GM21390 (cell line): Measurements from ENCODE around the gene SLC30A3.

Experiments used
- ATAC-seq: cut with Tn5 transposase; IDR thresholded peaks from one replicate; pipeline ENCODE4 v1.9.1; 2021; ENCODE audit not compliant: unreplicated experiment

SLC30A3 gene

DNA sequence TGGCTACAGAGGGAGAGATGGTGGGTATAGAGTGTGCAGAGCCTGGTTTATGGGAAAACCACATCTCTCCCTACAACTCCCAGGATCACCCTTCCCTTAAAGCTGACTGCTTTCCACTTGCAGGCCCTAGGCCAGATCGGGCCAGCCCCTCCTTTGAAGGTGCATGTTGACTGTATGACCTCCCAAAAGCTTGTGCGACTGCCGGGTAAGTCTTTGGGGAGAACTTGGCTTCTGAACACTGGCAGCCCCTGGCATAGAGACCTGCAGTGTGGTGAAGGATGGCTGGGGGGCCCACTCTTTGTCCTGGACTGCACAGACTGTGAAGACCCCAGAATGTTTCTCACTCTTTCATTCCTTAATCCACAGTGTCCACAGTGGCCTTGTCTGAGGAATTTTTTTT, 26.2 kb downstream of the SLC30A3 start:
- ATAC-seq = no peak

DNA sequence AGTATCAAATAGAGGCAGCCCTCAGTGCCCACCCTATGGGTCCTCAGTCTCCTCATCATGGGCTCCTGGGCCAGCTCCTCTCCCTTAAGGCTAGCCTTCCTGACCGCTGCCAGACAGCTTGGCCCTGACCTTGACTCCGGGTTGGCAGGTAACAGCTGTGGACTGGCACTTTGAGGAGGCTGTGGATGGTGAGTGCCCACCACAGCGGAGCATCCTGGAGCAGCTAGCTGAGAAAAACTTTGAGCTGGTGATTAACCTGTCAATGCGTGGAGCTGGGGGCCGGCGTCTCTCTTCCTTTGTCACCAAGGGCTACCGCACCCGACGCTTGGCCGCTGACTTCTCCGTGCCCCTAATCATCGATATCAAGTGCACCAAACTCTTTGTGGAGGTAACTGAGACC, 26.7 kb downstream of the SLC30A3 start:
- no peak for ATAC-seq

DNA sequence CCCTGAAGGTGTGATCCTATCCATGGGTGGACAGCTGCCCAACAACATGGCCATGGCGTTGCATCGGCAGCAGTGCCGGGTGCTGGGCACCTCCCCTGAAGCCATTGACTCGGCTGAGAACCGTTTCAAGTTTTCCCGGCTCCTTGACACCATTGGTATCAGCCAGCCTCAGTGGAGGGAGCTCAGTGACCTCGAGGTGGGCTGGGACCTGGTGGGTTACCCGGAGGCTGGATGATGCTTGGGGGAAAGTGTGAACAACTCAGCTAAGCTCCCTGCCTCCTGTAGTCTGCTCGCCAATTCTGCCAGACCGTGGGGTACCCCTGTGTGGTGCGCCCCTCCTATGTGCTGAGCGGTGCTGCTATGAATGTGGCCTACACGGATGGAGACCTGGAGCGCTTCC, 29.5 kb downstream of the SLC30A3 start:
- ATAC-seq = no peak

DNA sequence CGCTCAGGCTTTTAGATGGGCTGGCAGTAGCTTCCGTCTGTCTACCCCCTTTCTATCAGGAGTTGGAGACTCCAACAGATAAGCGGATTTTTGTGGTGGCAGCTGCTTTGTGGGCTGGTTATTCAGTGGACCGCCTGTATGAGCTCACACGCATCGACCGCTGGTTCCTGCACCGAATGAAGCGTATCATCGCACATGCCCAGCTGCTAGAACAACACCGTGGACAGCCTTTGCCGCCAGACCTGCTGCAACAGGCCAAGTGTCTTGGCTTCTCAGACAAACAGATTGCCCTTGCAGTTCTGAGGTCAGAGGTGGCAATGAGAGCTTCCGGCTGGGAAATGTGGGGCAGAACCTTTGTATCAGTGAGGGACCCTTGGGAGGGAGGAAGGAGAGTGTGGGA, 30.9 kb downstream of the SLC30A3 start:
- no peak for ATAC-seq

DNA sequence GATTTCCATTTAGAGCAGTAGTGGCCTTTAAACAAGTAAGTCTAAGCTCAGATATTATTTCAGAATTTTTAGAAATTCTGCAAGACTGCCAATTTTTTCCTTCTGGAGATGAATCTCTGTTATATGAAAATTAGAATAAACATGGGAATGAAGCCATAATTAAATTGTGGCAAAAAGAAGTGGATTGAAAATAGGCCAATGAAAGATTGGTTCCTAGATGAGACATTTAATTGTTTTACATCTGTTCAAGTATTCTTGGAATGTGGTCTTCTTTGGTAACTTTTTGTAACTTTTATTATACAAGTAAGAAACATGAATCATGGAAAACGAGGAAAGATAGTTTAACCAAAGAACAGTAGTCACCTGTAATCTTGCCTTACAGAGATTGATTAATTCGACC, 35.3 kb downstream of the SLC30A3 start:
- no peak for ATAC-seq

DNA sequence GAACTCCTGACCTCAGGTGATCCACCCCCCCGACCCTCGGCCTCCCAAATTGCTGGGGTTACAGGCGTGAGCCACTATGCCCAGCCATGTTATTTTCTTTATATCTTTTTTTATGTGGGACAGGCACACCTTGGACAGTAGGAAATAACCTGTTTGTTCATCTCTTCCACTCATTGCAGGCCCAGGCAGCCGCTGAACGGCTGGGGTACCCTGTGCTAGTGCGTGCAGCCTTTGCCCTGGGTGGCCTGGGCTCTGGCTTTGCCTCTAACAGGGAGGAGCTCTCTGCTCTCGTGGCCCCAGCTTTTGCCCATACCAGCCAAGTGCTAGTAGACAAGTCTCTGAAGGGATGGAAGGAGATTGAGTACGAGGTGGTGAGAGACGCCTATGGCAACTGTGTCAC, 37.3 kb downstream of the SLC30A3 start:
- no peak for ATAC-seq

DNA sequence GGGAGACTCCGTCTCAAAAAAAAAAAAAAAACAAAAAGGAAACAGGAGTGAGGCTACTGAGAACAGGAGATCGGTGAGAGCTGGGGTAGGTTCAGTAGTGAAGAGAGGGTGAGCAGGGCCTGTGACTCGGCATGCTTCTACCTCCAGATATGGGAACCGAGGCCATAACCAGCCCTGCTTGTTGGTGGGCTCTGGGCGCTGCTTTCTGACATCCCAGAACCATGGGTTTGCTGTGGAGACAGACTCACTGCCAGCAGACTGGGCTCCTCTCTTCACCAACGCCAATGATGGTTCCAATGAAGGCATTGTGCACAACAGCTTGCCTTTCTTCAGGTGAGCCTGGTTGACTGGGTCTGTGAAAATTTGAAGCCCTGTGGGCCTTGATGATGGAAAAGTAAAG, 39.4 kb downstream of the SLC30A3 start:
- no peak for ATAC-seq

DNA sequence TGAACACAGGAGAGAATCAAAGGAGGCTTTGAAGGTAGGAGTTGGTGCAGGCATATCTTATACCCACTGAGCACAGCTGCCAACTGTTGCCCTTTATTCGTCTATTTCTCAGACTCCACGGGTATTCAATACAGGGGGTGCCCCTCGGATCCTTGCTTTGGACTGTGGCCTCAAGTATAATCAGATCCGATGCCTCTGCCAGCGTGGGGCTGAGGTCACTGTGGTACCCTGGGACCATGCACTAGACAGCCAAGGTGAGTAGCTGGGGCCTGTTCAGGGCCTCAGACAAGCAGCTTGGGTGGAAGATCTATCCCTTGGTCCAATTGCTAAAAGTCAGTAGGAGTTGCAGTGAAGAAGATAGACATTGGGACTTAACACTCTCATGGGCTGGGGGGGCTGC, 40.4 kb downstream of the SLC30A3 start:
- ATAC-seq = no peak

DNA sequence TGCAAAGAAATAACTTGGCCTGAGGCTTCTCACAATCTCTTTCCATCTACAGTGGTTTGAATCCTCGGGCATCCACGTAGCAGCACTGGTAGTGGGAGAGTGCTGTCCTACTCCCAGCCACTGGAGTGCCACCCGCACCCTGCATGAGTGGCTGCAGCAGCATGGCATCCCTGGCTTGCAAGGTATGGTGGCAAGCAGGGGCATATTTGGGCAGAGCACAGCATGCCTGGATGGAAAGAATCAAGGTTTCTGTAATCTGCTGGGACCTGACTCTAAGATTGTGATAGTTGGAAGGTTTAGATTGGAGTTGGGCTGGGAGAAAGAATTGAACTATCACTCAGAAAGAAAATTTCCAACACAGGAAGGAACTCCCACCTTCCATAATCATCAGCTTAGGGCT, 41.7 kb downstream of the SLC30A3 start:
- ATAC-seq = no peak

DNA sequence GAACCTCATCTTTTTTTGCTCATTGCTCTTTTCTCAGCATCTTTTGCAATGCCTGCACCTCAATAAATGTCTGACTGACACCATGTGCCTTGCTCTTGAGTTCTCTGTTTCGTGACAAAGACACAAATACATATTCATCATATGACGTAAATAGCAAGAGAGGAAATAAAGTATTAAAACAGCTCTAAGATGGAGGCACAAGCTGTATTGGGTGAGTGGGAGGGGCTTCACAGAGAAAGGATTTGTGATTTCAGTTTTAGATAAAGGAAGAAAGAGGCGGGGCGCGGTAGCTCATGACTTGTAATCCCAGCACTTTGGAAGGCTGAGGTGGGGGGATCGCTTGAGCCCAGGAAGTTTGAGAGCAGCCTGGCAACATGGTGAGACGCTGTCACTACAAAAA, 42.8 kb downstream of the SLC30A3 start:
- no peak for ATAC-seq

DNA sequence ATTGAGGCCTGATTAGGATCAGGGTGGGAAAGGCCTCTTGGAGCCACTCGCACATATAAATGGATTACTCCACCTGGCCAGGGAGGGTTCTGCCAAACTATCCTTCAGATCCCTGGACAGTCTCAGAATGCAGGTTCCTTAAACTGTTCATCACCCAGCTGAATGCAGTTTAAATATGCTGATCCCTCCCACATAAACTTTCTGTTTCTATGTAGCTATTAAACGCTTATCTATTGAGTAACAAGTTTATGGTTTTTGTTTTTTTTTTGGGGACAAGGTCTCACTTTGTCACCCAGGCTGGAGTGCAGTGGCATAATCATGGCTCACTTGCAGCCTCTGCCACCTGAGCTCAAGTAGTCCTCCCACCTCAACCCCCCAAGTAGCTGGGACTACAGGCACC, 43.8 kb downstream of the SLC30A3 start:
- no peak for ATAC-seq

DNA sequence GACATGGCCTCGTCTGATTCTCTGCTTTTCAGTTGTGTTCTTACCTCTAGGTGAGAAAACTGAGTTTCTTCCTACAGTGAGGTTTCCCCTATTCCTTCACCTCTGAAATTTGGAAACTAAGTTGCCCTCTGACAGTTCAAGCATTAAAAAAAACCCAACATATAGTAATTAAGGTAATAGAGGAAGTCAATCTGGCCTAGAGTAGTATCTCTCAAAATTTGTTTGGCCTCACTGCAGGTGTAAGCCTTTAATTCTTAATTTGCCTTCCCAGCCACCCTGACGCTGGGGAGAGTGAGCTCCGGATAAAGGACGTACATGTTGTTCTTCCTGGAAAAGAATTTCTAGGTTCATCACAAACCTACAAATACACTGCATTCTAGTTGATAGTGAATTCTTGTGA, 44.2 kb downstream of the SLC30A3 start:
- ATAC-seq = no peak

DNA sequence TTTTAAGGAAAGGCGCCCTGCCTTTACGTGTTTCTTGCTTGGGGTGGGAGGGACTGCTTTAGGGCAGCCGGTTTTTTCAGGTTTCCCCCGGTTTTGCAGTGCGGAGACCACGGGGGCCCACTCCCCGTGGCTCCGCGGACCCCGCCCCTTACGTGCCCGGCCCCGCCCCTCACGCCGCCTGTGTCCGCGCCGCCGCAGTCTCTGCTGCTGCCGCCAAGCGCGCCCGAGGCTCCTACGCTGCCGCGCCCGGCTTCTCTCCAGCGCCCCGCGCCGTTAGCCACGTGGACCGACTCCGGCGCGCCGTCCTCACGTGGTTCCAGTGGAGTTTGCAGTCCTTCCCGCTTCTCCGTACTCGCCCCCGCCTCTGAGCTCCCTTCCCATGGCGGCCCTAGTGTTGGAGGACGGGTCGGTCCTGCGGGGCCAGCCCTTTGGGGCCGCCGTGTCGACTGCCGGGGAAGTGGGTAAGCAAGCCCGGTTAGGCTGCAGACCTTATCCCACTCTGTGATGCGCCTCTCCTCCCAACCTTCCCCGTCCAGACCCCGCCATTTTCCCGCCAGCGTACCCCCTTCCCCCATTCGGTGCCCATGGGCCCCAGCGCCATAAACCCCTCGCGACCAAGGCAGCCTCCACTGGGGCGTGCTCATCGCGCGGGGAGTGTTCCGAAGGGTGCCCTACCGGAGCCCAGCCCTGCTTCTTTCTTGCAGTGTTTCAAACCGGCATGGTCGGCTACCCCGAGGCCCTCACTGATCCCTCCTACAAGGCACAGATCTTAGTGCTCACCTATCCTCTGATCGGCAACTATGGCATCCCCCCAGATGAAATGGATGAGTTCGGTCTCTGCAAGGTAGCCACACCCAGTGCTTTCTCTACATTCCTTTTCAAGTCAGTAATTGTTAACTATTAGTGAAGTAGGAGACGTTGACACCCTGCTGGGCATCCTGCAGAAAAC, 45.4 kb downstream of the SLC30A3 start, which contains the start of gene CAD:
TSS of gene CAD (plus strand) at position 197 of the 949 bp plus-strand sequence. CDS start at position 380, 183 bp downstream.
- ATAC-seq = peak; percentile 87

DNA sequence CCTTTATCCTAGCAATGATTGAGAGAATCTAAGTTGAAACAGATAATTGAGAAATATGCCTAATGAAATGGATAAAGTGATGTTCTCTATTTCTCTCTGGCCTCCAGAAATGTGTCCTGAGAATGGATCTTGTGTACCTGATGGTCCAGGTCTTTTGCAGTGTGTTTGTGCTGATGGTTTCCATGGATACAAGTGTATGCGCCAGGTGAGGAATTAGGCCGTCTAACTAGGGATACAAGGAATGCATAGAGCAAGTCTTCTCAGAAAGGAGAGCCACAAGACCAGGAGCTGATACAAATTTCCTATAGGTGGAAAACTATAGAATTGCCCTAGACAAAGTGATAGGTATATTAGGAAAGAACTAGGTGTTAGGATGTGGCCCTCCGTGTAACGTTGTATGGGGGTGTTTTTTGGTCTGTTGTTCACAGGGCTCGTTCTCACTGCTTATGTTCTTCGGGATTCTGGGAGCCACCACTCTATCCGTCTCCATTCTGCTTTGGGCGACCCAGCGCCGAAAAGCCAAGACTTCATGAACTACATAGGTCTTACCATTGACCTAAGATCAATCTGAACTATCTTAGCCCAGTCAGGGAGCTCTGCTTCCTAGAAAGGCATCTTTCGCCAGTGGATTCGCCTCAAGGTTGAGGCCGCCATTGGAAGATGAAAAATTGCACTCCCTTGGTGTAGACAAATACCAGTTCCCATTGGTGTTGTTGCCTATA, 46.3 kb downstream of the SLC30A3 start:
- ATAC-seq = no peak

DNA sequence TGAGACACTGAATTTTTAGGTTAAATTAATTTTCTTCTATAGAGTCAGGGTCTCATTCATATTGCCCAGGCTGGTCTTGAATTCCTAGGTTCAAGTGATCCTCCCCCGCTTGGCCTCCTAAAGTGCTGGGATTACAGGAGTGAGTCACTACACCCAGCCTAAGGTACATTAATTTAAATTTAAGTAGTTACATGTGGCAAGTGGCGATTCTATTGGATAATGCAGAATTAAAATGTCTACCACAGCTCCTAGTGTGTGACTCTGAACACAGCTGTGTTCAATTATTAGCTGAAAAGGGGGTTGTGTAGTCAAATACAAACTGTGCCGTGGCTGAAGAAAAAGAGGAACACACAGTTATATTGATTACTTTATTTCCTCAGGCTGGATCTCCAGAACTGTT, 47.9 kb downstream of the SLC30A3 start:
- ATAC-seq = no peak

DNA sequence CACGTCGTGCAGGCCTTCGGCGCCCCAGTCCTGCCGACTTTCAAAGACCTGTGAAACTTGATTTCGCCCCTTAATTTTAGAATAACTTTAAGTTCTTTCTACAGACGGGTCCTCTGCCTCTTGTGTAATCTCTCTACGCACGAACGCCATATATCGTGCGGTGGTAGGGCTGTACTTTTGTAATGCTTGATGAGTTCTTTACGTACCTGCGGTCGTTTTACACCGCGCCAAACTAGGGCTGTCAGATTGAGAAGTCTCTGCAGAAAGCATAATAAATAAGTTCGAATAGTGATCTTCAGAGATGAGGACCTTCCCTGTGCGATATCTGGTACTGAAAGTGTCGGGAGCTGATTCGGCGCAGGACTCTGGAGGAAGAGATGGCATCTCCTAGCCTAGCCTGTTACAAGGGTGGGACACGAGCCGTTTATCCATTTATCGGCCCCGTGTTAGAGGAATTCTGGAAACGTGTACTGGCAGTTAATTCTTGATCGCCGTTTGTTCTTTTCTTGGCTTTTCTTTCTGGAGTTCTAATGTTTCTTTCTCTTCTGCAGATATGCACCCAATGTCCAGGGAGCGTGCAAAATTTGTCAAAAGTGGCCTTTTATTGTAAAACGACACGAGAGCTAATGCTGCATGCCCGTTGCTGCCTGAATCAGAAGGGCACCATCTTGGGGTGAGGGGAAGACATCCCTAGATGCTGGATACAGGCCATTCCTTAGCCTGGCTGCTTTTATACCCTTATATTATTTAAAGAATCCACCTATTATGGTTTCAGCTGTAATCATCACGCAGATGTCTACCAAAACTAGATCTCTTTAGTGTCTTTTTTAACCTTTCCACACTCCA, 50.0 kb downstream of the SLC30A3 start:
- no peak for ATAC-seq

DNA sequence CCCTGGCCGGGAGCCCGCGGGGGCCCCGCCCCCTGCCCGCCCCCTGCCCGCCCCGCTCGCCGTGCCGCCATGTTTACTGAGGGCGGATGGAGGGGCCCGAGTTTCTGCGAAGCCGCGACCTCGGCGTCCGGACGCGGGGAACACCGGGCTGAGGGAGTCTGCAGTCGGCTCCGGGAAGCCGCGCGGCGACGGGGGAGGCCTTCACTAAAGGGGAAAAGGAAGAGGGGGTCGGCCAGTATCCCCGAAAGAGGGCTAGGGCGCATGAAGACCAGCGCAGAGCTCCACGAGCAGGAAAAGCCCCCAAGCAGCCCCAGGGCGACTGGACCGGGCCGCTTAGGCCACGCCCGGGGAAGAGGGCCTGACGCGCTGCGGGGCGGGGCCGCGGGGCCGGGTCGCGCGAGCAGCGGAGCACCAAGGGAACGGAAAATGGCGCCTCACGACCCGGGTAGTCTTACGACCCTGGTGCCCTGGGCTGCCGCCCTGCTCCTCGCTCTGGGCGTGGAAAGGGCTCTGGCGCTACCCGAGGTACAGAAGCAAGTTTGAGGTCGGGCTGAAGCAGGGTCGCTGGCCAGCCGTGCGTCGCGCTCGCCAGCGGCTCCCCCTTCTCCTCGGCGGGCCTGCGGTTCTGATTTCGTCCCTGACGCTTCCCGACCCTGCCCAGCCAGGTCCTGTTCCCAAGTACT, 50.8 kb downstream of the SLC30A3 start, which contains the start of the genes ATRAID and SLC5A6:
TSS of gene ATRAID (plus strand) at position 99 of the 683 bp plus-strand sequence. CDS start at position 427, 328 bp downstream.
TSS of gene SLC5A6 (minus strand) at position 326 of the 683 bp plus-strand sequence. CDS start 4,618 bp downstream, outside the sequence.
- peak; percentile 80 for ATAC-seq

DNA sequence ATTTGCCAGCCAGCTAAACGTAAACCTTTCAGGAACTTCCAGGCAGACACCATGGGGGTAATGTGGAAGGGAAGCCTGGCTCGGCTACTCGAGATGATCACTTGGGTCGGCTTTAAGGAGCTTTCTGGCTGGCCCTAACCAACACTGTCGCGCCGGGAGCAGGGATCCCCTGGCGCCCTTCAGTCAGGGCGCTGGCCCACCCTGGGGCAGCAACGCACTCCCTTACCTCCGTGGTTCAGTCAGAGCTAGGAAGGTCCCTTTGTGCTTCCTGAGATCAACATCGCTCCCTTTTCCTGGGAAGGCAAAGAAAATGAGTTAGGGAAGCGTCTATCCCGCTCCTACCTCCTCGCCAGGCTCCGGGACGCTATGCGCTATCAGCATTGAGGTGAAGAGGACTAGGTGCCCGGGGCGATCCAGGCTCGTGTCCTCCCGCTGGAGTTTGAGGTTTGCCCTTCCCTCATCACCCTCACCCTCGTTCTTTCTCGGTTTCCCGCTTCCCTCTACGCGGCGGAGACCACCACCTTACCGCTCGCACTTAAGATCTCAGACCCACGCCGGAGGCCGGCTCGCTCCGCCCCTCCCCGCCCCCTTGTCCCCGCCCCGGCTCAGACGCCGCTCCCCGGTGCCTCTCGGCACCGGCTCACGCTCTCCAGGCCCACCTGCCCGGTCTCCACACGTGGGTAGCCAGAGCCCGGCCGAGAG, 51.5 kb downstream of the SLC30A3 start:
- ATAC-seq = no peak

DNA sequence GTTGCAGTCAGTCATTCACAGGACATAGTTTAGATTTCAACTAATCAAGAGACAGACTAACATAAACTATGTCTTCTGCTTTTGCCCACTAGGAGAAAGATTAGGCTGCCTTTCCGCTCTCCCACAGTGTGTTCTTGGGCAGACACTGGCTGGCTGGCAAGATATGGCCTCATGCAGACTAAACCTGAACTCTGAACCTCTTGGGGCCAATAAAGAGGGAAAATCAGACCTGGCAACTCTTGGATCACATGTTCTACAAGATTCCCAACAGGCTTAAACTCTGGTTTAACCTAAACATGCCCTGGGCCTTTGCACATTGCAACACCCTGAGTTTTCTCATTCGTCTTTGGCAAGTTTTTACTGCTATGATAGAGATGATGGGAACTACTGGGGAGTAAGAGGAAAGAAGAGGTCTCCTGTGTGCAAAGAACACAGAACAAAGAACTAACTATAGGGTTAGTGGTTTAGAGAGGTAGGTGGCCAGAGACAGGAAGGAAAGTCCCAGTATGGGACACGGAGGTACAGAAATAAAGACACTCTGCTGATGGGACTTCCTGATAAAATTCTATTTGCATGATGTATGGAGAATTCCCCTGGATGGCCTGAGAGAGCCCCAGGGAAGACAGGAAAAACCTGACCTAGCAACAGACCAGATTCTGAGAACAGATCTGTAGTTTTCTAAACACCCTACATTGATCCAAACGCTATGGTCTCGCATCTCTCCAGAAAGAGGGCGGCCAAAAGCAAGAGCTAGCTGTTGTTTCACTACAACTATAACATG, 53.0 kb downstream of the SLC30A3 start:
- ATAC-seq = no peak
